Measurements from ENCODE around the gene GMPPB. TPM values are rescaled to one million over a fixed set of nuclear protein-coding genes. Genes with fewer than 3 reads are reported as not detected.

GMPPB gene
- total RNA-seq, 1 experiment from 2014 or later: 88.1 TPM

DNA sequence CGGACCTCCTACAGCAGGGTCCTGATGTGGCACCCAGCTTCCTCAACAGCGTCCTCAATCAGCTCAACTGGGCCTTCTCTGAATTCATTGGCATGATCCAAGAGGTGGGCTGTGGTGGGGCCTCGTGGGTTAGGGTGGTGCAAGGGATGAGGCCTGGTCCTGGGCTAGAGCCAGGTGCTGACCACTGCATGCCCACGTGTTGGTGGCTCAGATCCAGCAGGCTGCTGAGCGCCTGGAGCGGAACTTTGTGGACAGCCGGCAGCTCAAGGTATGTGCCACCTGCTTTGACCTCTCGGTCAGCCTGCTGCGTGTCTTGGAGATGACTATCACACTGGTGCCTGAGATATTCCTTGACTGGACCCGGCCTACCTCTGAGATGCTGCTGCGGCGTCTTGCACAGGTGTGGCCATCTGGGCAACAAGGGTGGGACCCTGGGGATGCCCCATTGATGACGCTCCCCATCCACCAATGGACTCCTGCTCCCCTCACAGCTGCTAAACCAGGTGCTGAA is 8.1 kb downstream of the GMPPB start:
- Mint-ChIP-seq H3K27ac (ENCODE audit: low read depth, unreplicated experiment) (no peak overlapping the region), H3K4me1 (ENCODE audit: insufficient read depth, unreplicated experiment) (peaks cover 4% of the 10 kb centered on the region), H3K27me3 (ENCODE audit: insufficient read depth, unreplicated experiment) (no peaks in the 10 kb centered on the region), H3K9me3 (ENCODE audit: unreplicated experiment) (no peaks in the 10 kb centered on the region), H3K4me3 (ENCODE audit: unreplicated experiment) (no peak overlapping the region), H3K36me3 (ENCODE audit: insufficient read depth, unreplicated experiment) (peaks cover 30% of the 10 kb centered on the region)
- TF ChIP-seq, protein P1, sequence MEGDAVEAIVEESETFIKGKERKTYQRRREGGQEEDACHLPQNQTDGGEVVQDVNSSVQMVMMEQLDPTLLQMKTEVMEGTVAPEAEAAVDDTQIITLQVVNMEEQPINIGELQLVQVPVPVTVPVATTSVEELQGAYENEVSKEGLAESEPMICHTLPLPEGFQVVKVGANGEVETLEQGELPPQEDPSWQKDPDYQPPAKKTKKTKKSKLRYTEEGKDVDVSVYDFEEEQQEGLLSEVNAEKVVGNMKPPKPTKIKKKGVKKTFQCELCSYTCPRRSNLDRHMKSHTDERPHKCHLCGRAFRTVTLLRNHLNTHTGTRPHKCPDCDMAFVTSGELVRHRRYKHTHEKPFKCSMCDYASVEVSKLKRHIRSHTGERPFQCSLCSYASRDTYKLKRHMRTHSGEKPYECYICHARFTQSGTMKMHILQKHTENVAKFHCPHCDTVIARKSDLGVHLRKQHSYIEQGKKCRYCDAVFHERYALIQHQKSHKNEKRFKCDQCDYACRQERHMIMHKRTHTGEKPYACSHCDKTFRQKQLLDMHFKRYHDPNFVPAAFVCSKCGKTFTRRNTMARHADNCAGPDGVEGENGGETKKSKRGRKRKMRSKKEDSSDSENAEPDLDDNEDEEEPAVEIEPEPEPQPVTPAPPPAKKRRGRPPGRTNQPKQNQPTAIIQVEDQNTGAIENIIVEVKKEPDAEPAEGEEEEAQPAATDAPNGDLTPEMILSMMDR (IDR thresholded peaks at IDR 0.05; ENCODE audit: unreplicated experiment): no peak
- ChIA-PET CTCF (interaction anchor here (0.5 to 1.6 kb wide), 2 partner anchors 124 to 148 kb away, joined by 4 read pairs; no protein-coding TSS in a partner anchor), POLR2A (interaction anchor here (0.6 kb wide), 1 partner anchor 8 kb away, joined by 3 read pairs; the partner anchor contains the start of gene GMPPB)
- intact Hi-C loops (cut with micrococcal nuclease): no loop called here
- no peak for DNase-seq (ENCODE audit: unreplicated experiment)
- BruUV-seq (replicated peaks): no TSS peak

DNA sequence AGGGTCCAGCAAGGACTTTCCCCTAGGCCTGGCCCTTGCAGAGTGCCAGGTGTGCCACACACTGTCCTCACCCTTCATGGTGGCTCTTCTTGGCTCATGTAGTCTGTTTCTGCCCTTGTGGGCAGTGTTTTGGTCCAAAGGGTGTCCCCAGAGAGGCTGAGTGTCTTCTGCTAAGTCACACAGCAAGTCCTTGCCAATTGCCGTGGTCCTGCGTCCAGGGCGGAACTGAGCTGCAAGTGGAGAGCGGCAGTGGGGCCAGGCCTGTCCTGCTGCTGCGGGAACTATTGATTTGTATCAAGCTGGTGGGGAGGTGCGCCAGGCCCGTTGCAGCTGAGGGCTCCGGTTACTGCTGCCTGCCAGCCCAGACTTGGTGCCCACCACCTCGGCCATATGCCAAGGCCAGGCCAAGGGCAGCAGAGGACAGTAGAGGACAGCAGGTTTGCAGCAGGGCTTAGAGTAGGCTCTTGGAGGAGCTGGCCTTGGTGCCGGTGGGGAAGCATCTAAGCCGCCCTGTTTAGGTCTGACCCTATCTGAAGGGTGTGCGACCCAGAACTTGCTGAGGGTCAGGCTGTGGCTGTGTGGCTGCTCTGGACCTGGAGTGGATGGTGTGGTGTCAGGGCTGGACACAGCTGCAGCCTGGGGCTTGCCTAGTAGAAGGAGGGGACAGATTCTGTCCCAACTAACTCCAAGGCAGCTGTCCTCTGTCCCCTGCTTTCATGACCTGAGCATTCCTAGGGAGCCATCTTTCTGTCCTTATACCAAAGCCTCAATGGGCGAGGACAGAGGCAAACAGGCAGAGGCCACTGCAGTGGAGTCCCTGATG is 8.8 kb downstream of the GMPPB start:
- Mint-ChIP-seq H3K36me3 (ENCODE audit: insufficient read depth, unreplicated experiment) (peaks cover 27% of the 10 kb centered on the region), H3K4me1 (ENCODE audit: insufficient read depth, unreplicated experiment) (peaks cover 4% of the 10 kb centered on the region), H3K4me3 (ENCODE audit: unreplicated experiment) (no peak overlapping the region), H3K27me3 (ENCODE audit: insufficient read depth, unreplicated experiment) (no peaks in the 10 kb centered on the region), H3K27ac (ENCODE audit: low read depth, unreplicated experiment) (no peak overlapping the region), H3K9me3 (ENCODE audit: unreplicated experiment) (no peaks in the 10 kb centered on the region)
- no TSS peak for BruUV-seq (replicated peaks)
- intact Hi-C loops (cut with micrococcal nuclease): no loop called here
- TF ChIP-seq, protein P1 (IDR thresholded peaks at IDR 0.05; ENCODE audit: unreplicated experiment): no peak
- ChIA-PET CTCF (interaction anchor here (1.6 kb wide), 1 partner anchor 124 kb away, joined by 4 read pairs; no protein-coding TSS in a partner anchor), POLR2A (no interaction called here)
- no peak for DNase-seq (ENCODE audit: unreplicated experiment)

DNA sequence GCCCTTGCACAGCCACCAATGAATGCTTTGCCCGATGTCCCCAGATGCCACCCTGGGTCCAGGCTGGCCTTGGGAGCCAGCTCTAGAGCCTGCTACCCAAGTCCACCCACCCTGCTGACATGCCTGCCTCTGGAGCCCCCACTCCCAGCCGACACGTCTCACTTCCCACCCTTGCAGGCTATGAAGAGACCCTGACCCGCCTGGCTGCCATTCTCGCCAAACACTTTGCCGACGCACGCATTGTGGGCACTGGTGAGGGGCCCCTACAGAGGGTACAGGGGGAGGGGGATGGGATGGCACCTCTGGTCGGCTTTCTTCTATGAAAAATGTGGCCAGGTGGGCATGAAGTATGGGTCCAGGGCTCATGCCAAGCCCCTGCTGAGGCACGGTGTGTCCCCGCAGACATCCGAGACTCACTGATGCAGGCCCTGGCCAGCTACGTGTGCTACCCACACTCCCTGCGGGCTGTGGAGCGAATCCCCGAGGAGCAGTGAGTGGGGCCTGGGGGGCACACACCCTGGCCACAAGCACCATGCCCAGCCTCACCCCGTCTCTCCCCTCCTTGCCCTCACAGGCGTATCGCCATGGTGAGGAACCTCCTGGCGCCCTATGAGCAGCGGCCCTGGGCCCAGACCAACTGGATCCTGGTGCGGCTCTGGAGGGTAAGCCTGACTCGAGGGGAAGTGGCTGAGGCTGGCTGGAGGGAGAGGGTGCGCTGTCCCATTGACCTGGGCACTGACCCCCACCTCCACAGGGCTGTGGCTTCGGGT is 10.2 kb downstream of the GMPPB start:
- intact Hi-C loops (cut with micrococcal nuclease): no loop called here
- CTCF ChIA-PET: no interaction called here
- no peak overlapping the region for H3K27ac Mint-ChIP-seq (ENCODE audit: low read depth, unreplicated experiment)
- H3K4me1 Mint-ChIP-seq (ENCODE audit: insufficient read depth, unreplicated experiment): peaks cover 1% of the 10 kb centered on the region
- H3K36me3 Mint-ChIP-seq (ENCODE audit: insufficient read depth, unreplicated experiment): peaks cover 15% of the 10 kb centered on the region
- no TSS peak for BruUV-seq (replicated peaks)
- H3K4me3 Mint-ChIP-seq (ENCODE audit: unreplicated experiment): no peak overlapping the region
- DNase-seq (ENCODE audit: unreplicated experiment): no peak
- POLR2A ChIA-PET: no interaction called here
- H3K27me3 Mint-ChIP-seq (ENCODE audit: insufficient read depth, unreplicated experiment): no peaks in the 10 kb centered on the region
- TF ChIP-seq, protein P1 (IDR thresholded peaks at IDR 0.05; ENCODE audit: unreplicated experiment): no peak
- H3K9me3 Mint-ChIP-seq (ENCODE audit: unreplicated experiment): no peaks in the 10 kb centered on the region

All from MCF 10A (cell line).